ENCODE results near the gene LRIG3. TPM values are rescaled to one million over a fixed set of nuclear protein-coding genes. Genes with fewer than 3 reads are reported as not detected.

LRIG3 gene
- total RNA-seq, 1 donor from 2014 or later = 44.5 TPM

DNA sequence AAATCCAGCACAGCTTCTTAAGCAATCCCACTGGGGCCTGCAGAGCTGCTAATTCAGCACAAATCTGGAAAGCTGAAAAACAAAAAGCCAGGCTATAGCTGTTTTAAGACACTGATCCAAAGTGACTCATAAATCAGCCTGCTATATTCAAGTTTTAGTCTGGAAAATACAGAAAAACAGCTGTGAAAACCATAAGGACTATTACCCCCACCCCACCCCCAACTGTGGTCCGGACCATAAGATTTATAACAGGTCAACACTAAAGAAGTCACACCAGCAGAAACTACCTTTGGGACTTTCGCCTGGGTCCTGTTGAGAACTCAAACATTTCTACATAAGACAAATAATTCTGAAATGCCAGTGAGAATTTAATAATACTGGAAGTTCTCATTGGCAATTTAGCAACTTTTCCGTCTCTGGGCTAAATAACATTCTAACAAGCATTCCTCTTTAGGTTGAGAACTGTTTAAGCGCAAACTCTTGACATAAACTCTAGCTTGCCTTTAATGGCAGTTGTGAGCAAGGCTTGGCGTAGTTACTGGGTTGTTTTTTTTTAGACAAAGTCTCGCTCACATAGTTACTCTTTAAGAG, 3.3 kb downstream of the LRIG3 start:
- TF ChIP-seq, protein P1, sequence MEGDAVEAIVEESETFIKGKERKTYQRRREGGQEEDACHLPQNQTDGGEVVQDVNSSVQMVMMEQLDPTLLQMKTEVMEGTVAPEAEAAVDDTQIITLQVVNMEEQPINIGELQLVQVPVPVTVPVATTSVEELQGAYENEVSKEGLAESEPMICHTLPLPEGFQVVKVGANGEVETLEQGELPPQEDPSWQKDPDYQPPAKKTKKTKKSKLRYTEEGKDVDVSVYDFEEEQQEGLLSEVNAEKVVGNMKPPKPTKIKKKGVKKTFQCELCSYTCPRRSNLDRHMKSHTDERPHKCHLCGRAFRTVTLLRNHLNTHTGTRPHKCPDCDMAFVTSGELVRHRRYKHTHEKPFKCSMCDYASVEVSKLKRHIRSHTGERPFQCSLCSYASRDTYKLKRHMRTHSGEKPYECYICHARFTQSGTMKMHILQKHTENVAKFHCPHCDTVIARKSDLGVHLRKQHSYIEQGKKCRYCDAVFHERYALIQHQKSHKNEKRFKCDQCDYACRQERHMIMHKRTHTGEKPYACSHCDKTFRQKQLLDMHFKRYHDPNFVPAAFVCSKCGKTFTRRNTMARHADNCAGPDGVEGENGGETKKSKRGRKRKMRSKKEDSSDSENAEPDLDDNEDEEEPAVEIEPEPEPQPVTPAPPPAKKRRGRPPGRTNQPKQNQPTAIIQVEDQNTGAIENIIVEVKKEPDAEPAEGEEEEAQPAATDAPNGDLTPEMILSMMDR (IDR thresholded peaks at IDR 0.05; ENCODE audit: insufficient read depth, low read length, severe bottlenecking) = no peak
- H3K4me3 ChIP-seq (ENCODE audit: low read depth, low read length) = peak overlapping the region; percentile 87
- H3K27me3 ChIP-seq (ENCODE audit: control insufficient read depth, insufficient read depth, low read length) = no peaks in the 10 kb centered on the region
- DNase-seq (ENCODE audit: low read depth) = peak; percentile 65
- H3K36me3 ChIP-seq (ENCODE audit: control insufficient read depth, insufficient read depth, low read length) = no peaks in the 10 kb centered on the region
- FAIRE-seq = no peak

DNA sequence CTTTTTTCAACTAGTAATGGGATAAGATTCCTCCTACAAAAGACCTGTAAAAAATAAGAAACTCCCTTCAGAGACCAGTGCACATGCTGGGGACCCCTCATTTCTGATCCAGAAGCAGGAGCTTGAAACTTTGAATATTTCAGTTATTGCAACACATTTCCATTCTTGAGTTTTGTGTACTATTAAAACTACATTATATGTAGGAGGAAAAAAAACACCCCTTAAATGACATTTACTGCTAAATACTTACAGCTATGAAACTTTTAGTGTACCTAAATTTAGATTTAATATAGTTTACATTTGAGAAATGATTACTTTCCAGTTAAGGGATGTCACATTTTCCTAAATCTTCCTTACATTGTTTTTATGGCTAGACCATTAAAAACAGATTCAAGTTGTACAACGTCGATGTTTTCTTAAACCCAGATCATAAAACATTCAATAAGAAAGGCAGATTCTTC, 4.1 kb downstream of the LRIG3 start:
- FAIRE-seq (no peak), DNase-seq (ENCODE audit: low read depth) (no peak)
- H3K4me3 ChIP-seq (ENCODE audit: low read depth, low read length) = peak overlapping the region; percentile 87
- TF ChIP-seq, protein P1 (IDR thresholded peaks at IDR 0.05; ENCODE audit: insufficient read depth, low read length, severe bottlenecking) = no peak
- H3K27me3 ChIP-seq (ENCODE audit: control insufficient read depth, insufficient read depth, low read length) = no peaks in the 10 kb centered on the region
- no peaks in the 10 kb centered on the region for H3K36me3 ChIP-seq (ENCODE audit: control insufficient read depth, insufficient read depth, low read length)

DNA sequence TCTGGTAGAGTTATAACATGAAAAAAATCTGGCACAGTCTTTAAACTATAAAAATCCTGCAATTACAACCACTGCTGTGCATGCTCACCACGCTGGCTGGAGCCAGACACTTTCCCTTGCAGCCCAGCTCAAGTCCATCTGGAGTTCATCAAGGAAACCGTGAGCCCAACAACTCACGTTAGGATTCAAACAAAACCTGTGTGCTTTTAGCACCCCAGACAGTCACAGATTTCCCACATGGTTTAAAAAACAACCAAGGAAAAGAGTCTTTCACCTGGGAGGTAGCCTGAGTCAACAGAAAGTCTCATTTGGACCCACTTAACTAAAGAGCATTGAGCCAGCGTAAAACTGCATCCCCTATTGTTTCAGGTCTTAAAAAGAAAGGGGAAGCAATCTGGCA, 4.7 kb downstream of the LRIG3 start:
- DNase-seq (ENCODE audit: low read depth) (peak; percentile 42), FAIRE-seq (no peak)
- Histone ChIP-seq H3K4me3 (ENCODE audit: low read depth, low read length) (peak overlapping the region; percentile 87), H3K27me3 (ENCODE audit: control insufficient read depth, insufficient read depth, low read length) (no peaks in the 10 kb centered on the region), H3K36me3 (ENCODE audit: control insufficient read depth, insufficient read depth, low read length) (no peaks in the 10 kb centered on the region)
- TF ChIP-seq, protein P1 (IDR thresholded peaks at IDR 0.05; ENCODE audit: insufficient read depth, low read length, severe bottlenecking) = no peak

DNA sequence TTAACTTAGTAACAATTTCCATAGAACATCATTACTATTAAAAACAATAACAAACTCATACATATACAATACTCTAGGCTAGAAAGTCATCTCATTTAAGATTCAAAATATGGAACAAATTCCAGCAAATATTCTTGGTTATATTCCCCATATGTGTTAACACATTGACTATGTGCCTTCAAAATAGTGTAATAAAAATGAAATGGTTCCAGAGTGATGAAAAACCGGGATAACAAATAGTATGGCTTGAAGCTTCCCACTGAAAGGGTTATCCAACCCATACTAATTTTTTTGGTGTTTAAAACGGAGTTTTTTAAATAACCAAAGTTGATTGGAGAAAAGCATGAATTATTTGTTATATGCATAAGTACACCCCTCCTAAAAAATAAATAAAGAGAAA, 5.3 kb downstream of the LRIG3 start:
- DNase-seq (ENCODE audit: low read depth) (no peak), FAIRE-seq (no peak)
- no peaks in the 10 kb centered on the region for H3K36me3 ChIP-seq (ENCODE audit: control insufficient read depth, insufficient read depth, low read length)
- H3K4me3 ChIP-seq (ENCODE audit: low read depth, low read length) = peak overlapping the region; percentile 87
- no peaks in the 10 kb centered on the region for H3K27me3 ChIP-seq (ENCODE audit: control insufficient read depth, insufficient read depth, low read length)
- TF ChIP-seq, protein P1 (IDR thresholded peaks at IDR 0.05; ENCODE audit: insufficient read depth, low read length, severe bottlenecking) = no peak

DNA sequence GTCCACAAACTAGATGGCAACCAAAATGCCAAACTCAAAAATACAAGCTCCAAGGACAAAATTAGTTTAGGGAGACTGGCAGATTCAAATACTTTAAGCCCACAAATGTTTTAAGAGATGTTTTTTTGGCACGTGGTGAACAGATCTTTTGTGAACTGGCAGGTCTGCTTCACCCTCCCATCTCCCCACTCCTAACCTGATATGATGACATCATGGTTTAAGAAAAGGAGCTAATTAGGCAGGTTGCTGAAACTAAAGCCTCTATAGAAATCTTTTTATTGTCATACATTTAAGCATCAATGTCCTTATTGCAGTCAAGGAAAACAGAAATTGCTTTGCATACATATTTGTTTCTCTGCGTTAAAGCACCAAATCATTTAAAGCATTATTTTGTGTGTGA, 5.8 kb downstream of the LRIG3 start:
- no peaks in the 10 kb centered on the region for H3K27me3 ChIP-seq (ENCODE audit: control insufficient read depth, insufficient read depth, low read length)
- no peak for FAIRE-seq
- no peak overlapping the region for H3K4me3 ChIP-seq (ENCODE audit: low read depth, low read length)
- TF ChIP-seq, protein P1 (IDR thresholded peaks at IDR 0.05; ENCODE audit: insufficient read depth, low read length, severe bottlenecking) = no peak
- H3K36me3 ChIP-seq (ENCODE audit: control insufficient read depth, insufficient read depth, low read length) = no peaks in the 10 kb centered on the region
- DNase-seq (ENCODE audit: low read depth) = peak; percentile 51

DNA sequence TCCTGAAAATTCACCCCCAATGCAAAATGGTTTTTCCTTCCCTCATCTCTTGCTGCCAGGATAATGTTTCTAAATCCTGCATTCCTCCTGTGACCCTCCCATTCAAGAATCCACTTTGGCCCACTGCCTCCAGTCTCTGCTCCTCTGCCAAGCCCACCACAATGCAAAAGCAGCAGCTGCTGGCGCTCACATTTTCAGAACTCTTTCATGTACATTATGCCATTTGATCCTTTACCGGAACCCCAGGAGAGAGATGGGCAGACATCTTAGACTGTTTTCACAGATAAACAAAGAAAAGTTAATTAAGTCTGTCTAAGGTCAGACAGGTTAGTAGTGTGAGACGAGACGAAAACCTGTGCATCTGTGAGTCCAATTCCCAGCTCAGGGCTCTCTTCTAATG, 12.9 kb downstream of the LRIG3 start:
- Histone ChIP-seq H3K36me3 (ENCODE audit: control insufficient read depth, insufficient read depth, low read length) (peaks cover 11% of the 10 kb centered on the region), H3K27me3 (ENCODE audit: control insufficient read depth, insufficient read depth, low read length) (no peaks in the 10 kb centered on the region), H3K4me3 (ENCODE audit: low read depth, low read length) (no peak overlapping the region)
- no peak for DNase-seq (ENCODE audit: low read depth)
- FAIRE-seq = no peak
- TF ChIP-seq, protein P1 (IDR thresholded peaks at IDR 0.05; ENCODE audit: insufficient read depth, low read length, severe bottlenecking) = no peak

Data from bronchial epithelial cell (primary cell).